Measurements from ENCODE around the gene MAGEB6B.
"Not testable (repeated sequence)": the region's sequence is repeated elsewhere in the genome, so short reads cannot be mapped to it uniquely, and the experiment has no call there.

The MAGEB6B gene, protein sequence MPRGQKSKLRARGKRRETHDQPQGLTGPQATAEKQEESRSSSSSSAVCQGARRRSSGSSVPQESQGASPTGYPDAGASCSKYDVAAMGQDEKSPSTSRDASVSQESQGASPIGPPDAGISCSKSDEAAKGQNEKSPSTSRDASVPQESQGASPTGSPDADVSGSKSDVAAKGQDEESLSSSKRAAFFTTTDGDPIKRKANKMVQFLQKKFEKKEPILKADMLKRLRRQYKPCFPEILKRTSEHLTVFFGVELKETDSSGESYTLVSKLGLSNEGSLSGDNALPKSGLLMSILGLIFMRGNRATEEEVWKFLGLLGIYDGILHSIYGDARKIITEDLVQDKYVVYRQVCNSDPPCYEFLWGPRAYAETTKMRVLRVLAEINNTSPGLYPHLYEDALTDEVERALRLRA

DNA sequence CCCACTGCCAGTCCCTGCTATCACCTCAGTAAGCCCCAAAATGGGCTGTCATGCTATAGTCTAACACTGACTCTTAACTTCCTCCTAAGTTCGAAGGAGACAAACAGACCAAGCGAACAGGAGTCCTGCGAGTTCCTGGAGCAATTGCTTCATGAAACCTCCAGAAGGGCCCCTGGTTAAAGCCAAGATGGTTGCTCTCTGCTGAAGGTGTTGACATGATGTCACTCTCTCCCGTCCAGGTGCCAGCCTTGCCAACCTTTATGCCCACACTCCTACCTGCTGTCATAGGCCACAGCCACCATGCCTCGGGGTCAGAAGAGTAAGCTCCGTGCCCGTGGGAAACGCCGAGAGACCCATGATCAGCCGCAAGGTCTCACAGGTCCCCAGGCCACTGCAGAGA lies at the start of gene MAGEB6B:
MAGEB6B (plus strand) TSS at position 301 of the 400 bp plus-strand sequence; CDS start at position 301, 0 bp downstream.
- DNase-seq (ENCODE audit: low read depth, low spot score), result no peak
- Histone ChIP-seq H3K9me3 (ENCODE audit: insufficient read depth, low read length) (no peaks in the 10 kb centered on the region), H3K27me3 (ENCODE audit: insufficient read depth, insufficient read length) (no peaks in the 10 kb centered on the region), H3K9ac (ENCODE audit: insufficient read length, low read depth) (no peak within 1 kb of the TSS), H3K4me3 (ENCODE audit: insufficient read length, low read depth) (no peak within 1 kb of the TSS), H3K36me3 (ENCODE audit: insufficient read depth, insufficient read length, low read length) (no peaks in the 10 kb centered on the region), H3K4me1 (ENCODE audit: insufficient read depth, insufficient read length) (no peaks in the 10 kb centered on the region)
- TF ChIP-seq YY1 (IDR thresholded peaks at IDR 0.05; ENCODE audit: insufficient read depth, insufficient read length) (no peak), ZNF274 (IDR thresholded peaks at IDR 0.05; ENCODE audit: low read depth, low read length) (no peak), SUZ12 (IDR thresholded peaks at IDR 0.05; ENCODE audit: extremely low read depth, insufficient read depth, insufficient read length) (no peak)

DNA sequence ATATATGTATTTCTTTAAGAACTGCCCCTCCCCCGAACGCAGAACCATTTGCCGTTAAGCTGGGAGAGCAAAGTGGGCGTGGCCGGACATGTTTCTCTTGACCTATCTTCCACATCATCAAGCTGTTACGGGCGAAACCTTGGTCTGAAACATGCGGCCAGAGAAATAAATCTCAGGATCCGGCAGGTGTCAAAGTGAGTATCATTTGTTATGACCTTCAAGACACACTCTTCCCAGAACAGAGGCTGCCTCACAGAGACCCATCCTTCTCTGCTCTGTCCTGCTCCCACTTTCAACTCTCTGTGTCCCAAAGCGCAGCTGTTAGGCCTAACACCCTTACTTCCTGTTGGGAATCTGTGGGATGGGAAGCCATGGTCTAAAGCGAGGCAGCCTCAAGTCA lies 22.1 kb upstream of the MAGEB6B start, which contains the start of gene MAGEB18:
MAGEB18 (plus strand) TSS at position 70 of the 400 bp plus-strand sequence. CDS start 643 bp downstream, outside the sequence.
- H3K27me3 ChIP-seq (ENCODE audit: insufficient read depth, insufficient read length), result no peaks in the 10 kb centered on the region
- TF ChIP-seq ZNF274 (IDR thresholded peaks at IDR 0.05; ENCODE audit: low read depth, low read length) (no peak), YY1 (IDR thresholded peaks at IDR 0.05; ENCODE audit: insufficient read depth, insufficient read length) (no peak), SUZ12 (IDR thresholded peaks at IDR 0.05; ENCODE audit: extremely low read depth, insufficient read depth, insufficient read length) (no peak)
- H3K4me1 ChIP-seq (ENCODE audit: insufficient read depth, insufficient read length), result no peaks in the 10 kb centered on the region
- H3K4me3 ChIP-seq (ENCODE audit: insufficient read length, low read depth), result no peak within 1 kb of the TSS
- H3K36me3 ChIP-seq (ENCODE audit: insufficient read depth, insufficient read length, low read length), result no peaks in the 10 kb centered on the region
- H3K9me3 ChIP-seq (ENCODE audit: insufficient read depth, low read length), result no peaks in the 10 kb centered on the region
- no peak within 1 kb of the TSS for H3K9ac ChIP-seq (ENCODE audit: insufficient read length, low read depth)
- DNase-seq (ENCODE audit: low read depth, low spot score), result no peak

DNA sequence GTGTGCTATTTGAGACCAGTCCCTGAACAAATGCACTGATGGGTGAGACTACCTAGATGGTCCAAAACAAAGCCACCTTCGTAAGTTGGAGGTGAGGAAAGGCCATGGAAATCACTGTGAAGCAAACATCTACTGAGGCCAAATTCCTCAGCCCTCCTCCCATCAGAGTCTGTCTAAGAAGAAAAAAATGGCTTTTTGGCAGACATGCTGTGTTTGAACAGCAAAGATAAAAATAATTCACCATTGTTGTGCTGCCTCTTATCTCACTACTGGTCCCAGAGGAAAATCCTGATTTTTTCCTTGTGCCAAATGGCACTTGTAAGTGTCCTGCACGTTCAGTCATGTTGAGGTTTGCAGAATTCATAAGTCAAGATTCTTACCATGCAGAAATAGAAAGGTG lies 14.4 kb upstream of the MAGEB6B start:
- H3K4me1 ChIP-seq (ENCODE audit: insufficient read depth, insufficient read length), result no peaks in the 10 kb centered on the region
- no peak overlapping the region for H3K4me3 ChIP-seq (ENCODE audit: insufficient read length, low read depth)
- no peaks in the 10 kb centered on the region for H3K9me3 ChIP-seq (ENCODE audit: insufficient read depth, low read length)
- H3K36me3 ChIP-seq (ENCODE audit: insufficient read depth, insufficient read length, low read length), result no peaks in the 10 kb centered on the region
- TF ChIP-seq YY1 (IDR thresholded peaks at IDR 0.05; ENCODE audit: insufficient read depth, insufficient read length), result no peak
- TF ChIP-seq ZNF274 (IDR thresholded peaks at IDR 0.05; ENCODE audit: low read depth, low read length), result no peak
- no peak for TF ChIP-seq SUZ12 (IDR thresholded peaks at IDR 0.05; ENCODE audit: extremely low read depth, insufficient read depth, insufficient read length)
- H3K9ac ChIP-seq (ENCODE audit: insufficient read length, low read depth), result no peak overlapping the region
- H3K27me3 ChIP-seq (ENCODE audit: insufficient read depth, insufficient read length), result no peaks in the 10 kb centered on the region
- DNase-seq (ENCODE audit: low read depth, low spot score), result no peak

DNA sequence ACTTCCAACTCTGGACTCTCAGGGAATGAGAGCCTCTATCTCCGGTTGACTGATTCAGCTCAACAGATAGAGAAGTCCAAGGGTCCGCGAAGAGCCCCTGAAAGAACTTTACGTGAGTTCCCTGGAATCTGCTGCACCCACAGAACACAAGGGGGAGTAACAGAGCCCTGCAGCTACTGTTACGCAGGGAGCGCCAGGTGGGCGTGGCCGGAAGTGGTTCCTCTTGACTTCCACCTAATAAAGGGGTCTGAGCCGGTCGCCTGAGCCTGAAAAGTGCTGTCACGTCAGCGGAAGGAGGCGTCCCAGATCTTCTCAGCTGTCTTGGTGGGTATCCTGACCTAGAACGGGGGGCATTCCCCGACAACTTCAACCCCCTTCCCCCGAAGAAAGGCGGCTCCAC lies 31.8 kb downstream of the MAGEB6B start, which contains the start of gene MAGEB6:
MAGEB6 (plus strand) TSS at position 237 of the 400 bp plus-strand sequence. CDS start 1,407 bp downstream, outside the sequence.
- Histone ChIP-seq H3K4me3 (ENCODE audit: insufficient read length, low read depth) (no peak within 1 kb of the TSS), H3K27me3 (ENCODE audit: insufficient read depth, insufficient read length) (no peaks in the 10 kb centered on the region), H3K9ac (ENCODE audit: insufficient read length, low read depth) (no peak within 1 kb of the TSS), H3K36me3 (ENCODE audit: insufficient read depth, insufficient read length, low read length) (no peaks in the 10 kb centered on the region), H3K9me3 (ENCODE audit: insufficient read depth, low read length) (no peaks in the 10 kb centered on the region), H3K4me1 (ENCODE audit: insufficient read depth, insufficient read length) (no peaks in the 10 kb centered on the region)
- TF ChIP-seq SUZ12 (IDR thresholded peaks at IDR 0.05; ENCODE audit: extremely low read depth, insufficient read depth, insufficient read length) (no peak), YY1 (IDR thresholded peaks at IDR 0.05; ENCODE audit: insufficient read depth, insufficient read length) (no peak), ZNF274 (IDR thresholded peaks at IDR 0.05; ENCODE audit: low read depth, low read length) (no peak)
- DNase-seq (ENCODE audit: low read depth, low spot score), result no peak

DNA sequence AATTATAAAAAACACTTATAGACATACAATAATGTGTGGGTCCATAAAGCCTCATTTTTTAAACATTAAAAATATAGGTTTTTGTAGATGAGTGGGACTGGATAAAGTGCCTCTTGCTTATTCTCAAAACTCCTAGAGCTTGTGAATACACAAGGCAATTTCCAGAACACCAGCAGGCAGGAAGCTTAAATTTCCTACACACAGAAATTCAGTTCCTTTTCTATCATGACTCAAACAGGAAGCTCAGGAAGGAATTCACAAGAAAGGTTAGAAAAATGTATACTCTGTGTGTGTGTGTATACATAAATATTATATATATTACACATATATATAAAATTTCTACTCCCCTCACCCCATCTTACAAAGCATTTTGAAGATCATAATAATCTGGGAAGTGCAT lies 43.2 kb downstream of the MAGEB6B start:
- TF ChIP-seq ZNF274 (IDR thresholded peaks at IDR 0.05; ENCODE audit: low read depth, low read length), result no peak
- TF ChIP-seq SUZ12 (IDR thresholded peaks at IDR 0.05; ENCODE audit: extremely low read depth, insufficient read depth, insufficient read length), result no peak
- no peak for TF ChIP-seq YY1 (IDR thresholded peaks at IDR 0.05; ENCODE audit: insufficient read depth, insufficient read length)
- Histone ChIP-seq H3K4me3 (ENCODE audit: insufficient read length, low read depth) (no peak overlapping the region), H3K36me3 (ENCODE audit: insufficient read depth, insufficient read length, low read length) (no peaks in the 10 kb centered on the region), H3K4me1 (ENCODE audit: insufficient read depth, insufficient read length) (no peaks in the 10 kb centered on the region), H3K27me3 (ENCODE audit: insufficient read depth, insufficient read length) (no peaks in the 10 kb centered on the region), H3K9ac (ENCODE audit: insufficient read length, low read depth) (no peak overlapping the region), H3K9me3 (ENCODE audit: insufficient read depth, low read length) (no peaks in the 10 kb centered on the region)
- DNase-seq (ENCODE audit: low read depth, low spot score), result no peak

DNA sequence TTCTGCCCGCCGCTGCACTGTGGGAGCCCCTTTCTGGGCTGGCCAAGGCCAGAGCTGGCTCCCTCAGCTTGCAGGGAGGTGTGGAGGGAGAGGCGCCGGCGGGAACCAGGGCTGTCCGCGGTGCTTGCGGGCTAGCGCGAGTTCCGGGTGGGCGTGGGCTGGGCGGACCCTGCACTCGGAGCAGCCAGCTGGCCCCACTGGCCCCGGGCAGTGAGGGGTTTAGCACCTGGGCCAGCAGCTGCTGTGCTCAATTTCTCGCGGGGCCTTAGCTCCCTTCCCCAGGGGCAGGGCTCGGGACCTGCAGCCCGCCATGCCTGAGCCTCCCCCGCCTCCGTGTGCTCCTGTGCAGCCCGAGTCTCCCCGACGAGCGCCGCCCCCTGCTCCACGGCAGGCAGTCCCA lies 44.3 kb downstream of the MAGEB6B start:
- H3K4me3 ChIP-seq (ENCODE audit: insufficient read length, low read depth); H3K9me3 ChIP-seq (ENCODE audit: insufficient read depth, low read length); DNase-seq (ENCODE audit: low read depth, low spot score); H3K9ac ChIP-seq (ENCODE audit: insufficient read length, low read depth); H3K27me3 ChIP-seq (ENCODE audit: insufficient read depth, insufficient read length); H3K36me3 ChIP-seq (ENCODE audit: insufficient read depth, insufficient read length, low read length); H3K4me1 ChIP-seq (ENCODE audit: insufficient read depth, insufficient read length): not testable (repeated sequence)

DNA sequence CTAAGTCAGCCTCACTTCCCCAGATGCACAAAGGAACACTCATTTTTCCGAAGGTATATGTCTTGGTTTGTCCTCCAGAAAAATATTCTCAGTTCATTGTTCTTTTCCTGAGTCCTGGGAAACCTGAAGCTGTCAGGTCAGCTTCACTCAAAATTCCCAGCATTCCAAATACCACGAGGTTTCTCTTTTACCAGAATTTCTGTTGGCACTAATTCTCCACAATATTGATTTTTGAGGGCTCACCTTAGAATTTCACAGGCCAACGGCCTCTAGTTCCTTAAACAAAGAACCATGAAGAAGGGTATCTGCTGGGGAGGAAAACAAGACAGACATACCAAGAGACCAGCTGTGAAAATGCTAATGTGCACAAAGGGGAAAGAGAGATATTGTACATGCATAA lies 47.6 kb downstream of the MAGEB6B start:
- Histone ChIP-seq H3K36me3 (ENCODE audit: insufficient read depth, insufficient read length, low read length) (no peaks in the 10 kb centered on the region), H3K9me3 (ENCODE audit: insufficient read depth, low read length) (no peaks in the 10 kb centered on the region), H3K4me1 (ENCODE audit: insufficient read depth, insufficient read length) (no peaks in the 10 kb centered on the region), H3K27me3 (ENCODE audit: insufficient read depth, insufficient read length) (no peaks in the 10 kb centered on the region), H3K9ac (ENCODE audit: insufficient read length, low read depth) (no peak overlapping the region), H3K4me3 (ENCODE audit: insufficient read length, low read depth) (no peak overlapping the region)
- DNase-seq (ENCODE audit: low read depth, low spot score), result no peak
- TF ChIP-seq SUZ12 (IDR thresholded peaks at IDR 0.05; ENCODE audit: extremely low read depth, insufficient read depth, insufficient read length), result no peak
- TF ChIP-seq YY1 (IDR thresholded peaks at IDR 0.05; ENCODE audit: insufficient read depth, insufficient read length), result no peak
- TF ChIP-seq ZNF274 (IDR thresholded peaks at IDR 0.05; ENCODE audit: low read depth, low read length), result no peak

All from NT2/D1 (cell line).